GM18517 (cell line): ENCODE measurements around the gene TRIOBP.
"Not testable (repeated sequence)": the region's sequence is repeated elsewhere in the genome, so short reads cannot be mapped to it uniquely, and the experiment has no call there.

Source experiments
- ATAC-seq: cut with Tn5 transposase; IDR thresholded peaks from one replicate; pipeline ENCODE4 v1.9.1; 2021; ENCODE audit warnings: mild to moderate bottlenecking, moderate library complexity; ENCODE audit not compliant: unreplicated experiment

The TRIOBP gene

GRCh38 chr22:37769056-37769455, 72.2 kb downstream of the TRIOBP start:
- no peak for ATAC-seq

GRCh38 chr22:37771081-37771480, 74.2 kb downstream of the TRIOBP start:
- ATAC-seq: no peak

GRCh38 chr22:37771702-37772427, 75.0 kb downstream of the TRIOBP start:
- no peak for ATAC-seq

GRCh38 chr22:37774728-37775127, 77.9 kb downstream of the TRIOBP start:
- ATAC-seq: no peak

- ATAC-seq: no peak
These were observed 79.2 kb downstream of the TRIOBP start for GRCh38 chr22:37775785-37776638.

GRCh38 chr22:37776639-37777005, 79.8 kb downstream of the TRIOBP start:
- ATAC-seq: no peak

- ATAC-seq: no peak
These were observed 80.4 kb downstream of the TRIOBP start for GRCh38 chr22:37777122-37777687.

GRCh38 chr22:37778370-37779009, 81.6 kb downstream of the TRIOBP start:
- no peak for ATAC-seq

GRCh38 chr22:37781434-37782059, 84.7 kb downstream of the TRIOBP start:
- ATAC-seq: no peak

GRCh38 chr22:37782340-37783168, 85.7 kb downstream of the TRIOBP start:
- ATAC-seq: no peak

GRCh38 chr22:37784829-37785495, 88.1 kb downstream of the TRIOBP start:
- no peak for ATAC-seq

GRCh38 chr22:37790234-37790633, 93.4 kb downstream of the TRIOBP start:
- no peak for ATAC-seq

- ATAC-seq: no peak
These were observed 95.6 kb downstream of the TRIOBP start for GRCh38 chr22:37792494-37792893.

- ATAC-seq: no peak
These were observed 97.5 kb downstream of the TRIOBP start for GRCh38 chr22:37794376-37794775.

- ATAC-seq: no peak
These were observed 99.2 kb downstream of the TRIOBP start for GRCh38 chr22:37796079-37796478.

- ATAC-seq: not testable (repeated sequence)
These were observed 100.4 kb downstream of the TRIOBP start for GRCh38 chr22:37797259-37797658.

- ATAC-seq: no peak
These were observed 101.1 kb downstream of the TRIOBP start for GRCh38 chr22:37797874-37798500.

GRCh38 chr22:37799979-37800378, 103.1 kb downstream of the TRIOBP start:
- ATAC-seq: not testable (repeated sequence)

GRCh38 chr22:37801946-37802309, 105.1 kb downstream of the TRIOBP start:
- no peak for ATAC-seq
